ENCODE data around the gene OXNAD1. TPM values are rescaled to one million over a fixed set of nuclear protein-coding genes. Genes with fewer than 3 reads are reported as not detected.

The OXNAD1 gene
- total RNA-seq, 1 experiment from 2014 or later, result 23.7 TPM

GRCh38 chr3:16323737-16324136 is 58.7 kb downstream of the OXNAD1 start:
- Histone ChIP-seq H3K18ac (ENCODE audit: insufficient read length, low read depth, low read length) (no peak overlapping the region), H2AFZ (ENCODE audit: low read length) (no peak overlapping the region), H4K20me1 (ENCODE audit: control insufficient read depth, insufficient read depth, insufficient read length) (no peaks in the 10 kb centered on the region), H3K23me2 (ENCODE audit: insufficient read length, low read depth, low read length, poor library complexity, severe bottlenecking) (no peaks in the 10 kb centered on the region), H3K4me2 (ENCODE audit: insufficient read depth, insufficient read length, low read length) (no peak overlapping the region), H3K27ac (ENCODE audit: insufficient read length, low read depth, low read length) (no peak overlapping the region), H3K27me3 (ENCODE audit: insufficient read depth, low read length) (no peaks in the 10 kb centered on the region), H3K9me3 (ENCODE audit: control insufficient read depth, low read depth, low read length) (no peaks in the 10 kb centered on the region), H2BK120ac (ENCODE audit: low read depth, low read length, poor library complexity, severe bottlenecking) (no peak overlapping the region), H3T11ph (ENCODE audit: low read length) (no peak overlapping the region), H3K4me1 (ENCODE audit: insufficient read depth, low read length) (no peaks in the 10 kb centered on the region), H3K4ac (ENCODE audit: low read depth, low read length) (no peak overlapping the region), H3K23ac (ENCODE audit: insufficient read length, low read depth, low read length) (no peak overlapping the region), H2BK15ac (ENCODE audit: low read depth, low read length) (no peak overlapping the region), H4K5ac (ENCODE audit: insufficient read length, low read depth, low read length) (no peak overlapping the region), H2BK5ac (ENCODE audit: insufficient read length, low read length) (no peak overlapping the region), H4K91ac (ENCODE audit: insufficient read length, low read depth, low read length) (no peak overlapping the region), H2AK5ac (ENCODE audit: insufficient read length, low read length) (no peak overlapping the region), H3K14ac (ENCODE audit: insufficient read depth, low read length) (no peak overlapping the region), H2BK20ac (ENCODE audit: low read depth, low read length, poor library complexity, severe bottlenecking) (no peak overlapping the region), H4K8ac (replicated peaks; ENCODE audit: insufficient read length, low read depth, low read length) (no peak overlapping the region), H2BK12ac (ENCODE audit: insufficient read length, low read depth, low read length) (no peak overlapping the region), H3K56ac (ENCODE audit: insufficient read length, low read depth, low read length) (no peak overlapping the region), H3K79me2 (ENCODE audit: insufficient read depth, low read length) (no peaks in the 10 kb centered on the region), H3K9ac (ENCODE audit: extremely low read depth, insufficient read length, low read length) (no peak overlapping the region), H3K79me1 (ENCODE audit: insufficient read depth, low read depth, low read length, poor library complexity, severe bottlenecking) (no peaks in the 10 kb centered on the region)
- no peak for DNase-seq
- Mint-ChIP-seq H3K4me3 (no peak overlapping the region), H3K27ac (no peak overlapping the region; a peak in 1 of 7 replicates), H3K4me1 (peaks cover 2 to 5% of the 10 kb centered on the region in 2 experiments; a peak in 2 of 4 replicates), H3K9me3 (no peaks in the 10 kb centered on the region), H3K36me3 (ENCODE audit: insufficient read depth in 1 of 3, low read depth in 3 of 3) (peaks cover 2 to 19% (median 7%) of the 10 kb centered on the region in 3 experiments; a peak in 6 of 7 replicates), H3K27me3 (ENCODE audit: low read depth) (no peaks in the 10 kb centered on the region; the same call in 1 of the 2 replicates)
- TF ChIP-seq CTCF (conservative IDR thresholded peaks at IDR 0.05), result no peak
- no CpG with 5 or more reads among the region's 4 CpGs for WGBS (ENCODE audit: extremely low coverage, insufficient read length, low lambda C conversion rate)
